Transverse colon (tissue), 4 donors: ENCODE results near the gene CFAP99.

Experiments used
- CTCF ChIP-seq, 5 experiments: fragments of 200-600 bp in 3 of 5; fragments of 450-650 bp in 2 of 5; sonication (generic) in 3 of 5; IDR thresholded peaks; 1 replicate in 2 of 5; 2 replicates in 3 of 5; pipeline ENCODE4 v1.5.1; 2016 to 2017; ENCODE audit warnings: antibody characterized with exemption in 5 of 5, inconsistent platforms in 3 of 5, mild to moderate bottlenecking in 2 of 5, moderate library complexity in 1 of 5
- EP300 ChIP-seq: sonication (generic); formaldehyde crosslinking; IDR thresholded peaks from one replicate; pipeline ENCODE4 v1.6.1; 2017; ENCODE audit warnings: antibody characterized with exemption, low read depth
- POLR2A ChIP-seq: fragments of 450-650 bp; IDR thresholded peaks from one replicate; pipeline ENCODE4 v1.6.1; 2016; ENCODE audit warnings: antibody characterized with exemption, mild to moderate bottlenecking, moderate library complexity
- POLR2AphosphoS5 ChIP-seq, 3 donors: sonication (generic); formaldehyde crosslinking; IDR thresholded peaks; one replicate each; pipeline ENCODE4 v1.6.1; 2016; ENCODE audit warnings: antibody characterized with exemption in 3 of 3

GRCh38 chr4:2419814-2420213, 1.1 kb downstream of the CFAP99 start:
- no peak for TF ChIP-seq CTCF (IDR thresholded peaks at IDR 0.05)
- no peak for TF ChIP-seq POLR2AphosphoS5 (IDR thresholded peaks at IDR 0.05)
- no peak for TF ChIP-seq POLR2A
- TF ChIP-seq EP300, result no peak
